Stimulated activated CD8-positive, alpha-beta memory T cell treated with anti-CD3 and anti-CD28 coated beads, Interleukin-15, amount 100 ng/mL, for 24 hours (primary cell): ENCODE measurements around the gene GRM8.

Experiments
- DNase-seq: peaks from one replicate; pipeline ENCODE4 v3.0.0-alpha.2; 2020; ENCODE audit warnings: low read depth

The GRM8 gene

DNA sequence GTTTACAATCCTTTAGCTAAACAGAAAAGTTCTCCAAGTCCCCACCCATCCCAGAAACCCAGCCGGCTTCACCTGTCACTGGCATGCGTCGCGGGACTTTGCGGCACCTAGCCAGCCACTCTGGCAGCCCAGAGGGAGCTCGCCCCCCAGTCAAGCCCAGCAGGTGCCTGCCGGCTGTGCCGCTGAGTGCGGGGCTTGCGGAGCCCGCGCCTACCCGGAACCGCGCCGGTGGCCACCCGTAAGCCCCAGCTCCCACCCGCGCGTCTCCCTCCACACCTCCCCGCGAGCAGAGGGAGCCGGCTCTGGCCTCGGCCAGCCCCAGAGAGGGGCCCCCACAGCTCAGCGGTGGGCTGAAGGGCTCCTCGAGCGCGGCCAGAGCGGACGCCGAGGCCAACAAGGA is 446.1 kb downstream of the GRM8 start:
- DNase-seq, result no peak

GRCh38 chr7:126805351-126805750 is 447.4 kb downstream of the GRM8 start:
- no peak for DNase-seq

DNA sequence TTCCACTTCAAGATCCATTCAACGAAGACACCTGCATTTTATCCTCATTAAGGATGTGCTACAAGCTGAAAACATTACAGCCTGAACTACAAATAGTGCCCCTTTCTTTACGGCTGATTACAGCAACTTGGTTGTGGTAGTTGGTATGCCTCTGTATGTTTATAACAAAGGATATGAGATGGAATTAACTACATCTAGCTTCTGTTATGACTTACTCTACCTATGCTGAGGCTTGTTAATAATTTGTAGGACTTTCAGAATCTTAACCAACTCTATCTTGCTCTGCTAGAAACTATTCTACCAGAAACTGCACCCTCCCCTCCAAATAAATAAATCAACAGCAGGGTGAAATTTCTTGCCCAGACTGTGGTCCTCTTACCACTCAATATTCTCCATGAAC is 448.1 kb downstream of the GRM8 start:
- DNase-seq, result no peak

DNA sequence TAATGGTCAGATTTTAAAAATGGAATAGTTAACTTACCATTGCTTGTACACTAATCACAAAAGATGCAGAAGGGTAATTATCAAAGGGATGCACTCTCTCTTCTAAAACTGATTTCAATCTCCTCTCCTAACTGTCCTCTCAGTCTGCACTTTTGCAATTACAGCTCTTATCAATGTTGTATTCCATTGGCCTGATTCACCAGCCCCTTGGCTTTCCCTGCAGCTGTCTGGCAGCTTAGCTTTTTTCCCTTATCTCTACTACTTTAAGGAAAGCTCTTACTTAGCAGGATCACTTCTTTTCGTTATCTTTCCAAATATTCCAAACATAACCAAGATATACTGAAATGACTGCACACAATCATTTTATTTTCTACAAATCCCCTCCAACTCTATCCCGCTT is 448.8 kb downstream of the GRM8 start:
- no peak for DNase-seq

GRCh38 chr7:126803060-126803665 is 449.6 kb downstream of the GRM8 start:
- no peak for DNase-seq

DNA sequence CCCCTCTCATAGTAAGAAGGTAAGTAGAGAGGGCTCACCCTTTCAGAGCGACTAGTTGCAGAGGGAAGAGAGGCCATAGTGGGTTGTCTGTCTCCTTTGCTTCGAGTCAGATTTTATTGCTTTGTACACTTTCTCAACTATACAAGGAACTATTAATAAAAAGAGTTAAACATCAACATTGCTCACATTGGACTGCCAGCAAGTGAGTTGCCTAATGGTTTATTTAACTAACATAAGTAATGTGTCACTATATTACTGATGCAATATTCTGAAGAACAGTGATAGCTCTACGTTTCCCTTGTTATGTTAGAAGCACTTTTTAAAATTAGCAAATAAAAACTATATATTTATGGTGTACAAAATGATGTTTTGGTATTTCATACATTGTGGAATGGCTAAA is 451.0 kb downstream of the GRM8 start:
- no peak for DNase-seq

- DNase-seq, result no peak
Observed at GRCh38 chr7:126799541-126799940, 453.2 kb downstream of the GRM8 start.

DNA sequence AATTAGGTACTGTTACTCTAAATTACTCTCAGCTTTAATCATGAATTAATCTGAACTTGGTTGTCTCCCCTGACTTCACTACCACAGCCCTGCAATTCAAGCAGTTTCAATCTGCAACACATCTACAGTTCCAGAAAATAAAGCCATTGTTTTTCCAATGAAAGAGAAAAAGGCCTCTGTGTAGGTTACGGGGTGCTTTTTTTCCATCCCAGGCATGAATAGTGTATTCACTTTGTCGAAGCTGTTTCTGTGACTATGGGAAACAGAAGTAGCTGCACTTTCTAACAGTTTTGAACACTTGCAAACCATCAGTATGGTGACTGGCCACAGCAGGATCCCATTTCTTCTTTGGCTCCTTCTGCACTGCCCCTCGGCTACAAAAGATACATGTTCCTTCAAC is 460.2 kb downstream of the GRM8 start:
- no peak for DNase-seq

- DNase-seq, result no peak
Observed at GRCh38 chr7:126791306-126791705, 461.4 kb downstream of the GRM8 start.

- no peak for DNase-seq
Observed at GRCh38 chr7:126790763-126791162, 462.0 kb downstream of the GRM8 start.

DNA sequence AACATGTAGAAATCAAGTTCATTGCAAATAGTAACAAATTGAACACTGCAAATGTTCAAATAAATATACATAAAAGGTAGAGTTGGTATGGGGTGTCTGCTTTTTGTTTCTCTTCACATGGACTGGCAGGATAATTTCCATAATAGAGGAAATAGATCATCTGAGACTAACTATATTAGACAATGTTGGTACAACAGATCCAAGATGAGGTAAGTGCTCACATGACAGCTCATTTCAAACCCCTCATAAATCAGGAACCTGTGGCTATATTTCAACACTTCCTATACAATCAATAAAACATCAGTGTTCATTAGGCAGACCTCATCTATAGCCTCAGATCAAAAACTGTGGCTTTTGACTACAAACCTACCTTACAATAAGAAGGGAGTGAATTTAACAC is 469.1 kb downstream of the GRM8 start:
- DNase-seq, result no peak

- no peak for DNase-seq
Observed at GRCh38 chr7:126780993-126781392, 471.7 kb downstream of the GRM8 start.

GRCh38 chr7:126778101-126778500 is 474.6 kb downstream of the GRM8 start:
- no peak for DNase-seq

GRCh38 chr7:126776498-126776897 is 476.2 kb downstream of the GRM8 start:
- no peak for DNase-seq

DNA sequence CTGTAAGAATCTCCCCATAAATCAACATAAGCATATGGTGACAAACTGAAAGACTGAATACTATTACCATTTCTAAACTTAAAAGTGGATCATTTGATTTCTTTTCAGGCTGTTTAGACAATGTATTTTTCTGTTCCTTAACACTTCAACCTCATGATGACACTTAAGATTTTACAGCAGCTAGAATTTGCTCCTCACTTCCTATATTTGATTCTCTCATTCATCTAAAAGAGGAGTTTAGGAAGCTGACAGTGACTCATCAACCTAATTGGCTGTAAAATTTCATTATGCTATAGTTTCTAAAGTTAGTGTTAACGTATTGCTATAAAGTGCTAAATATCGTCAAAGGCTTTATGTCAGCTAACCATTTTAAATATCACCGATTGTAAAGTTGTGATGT is 478.7 kb downstream of the GRM8 start:
- DNase-seq, result no peak

DNA sequence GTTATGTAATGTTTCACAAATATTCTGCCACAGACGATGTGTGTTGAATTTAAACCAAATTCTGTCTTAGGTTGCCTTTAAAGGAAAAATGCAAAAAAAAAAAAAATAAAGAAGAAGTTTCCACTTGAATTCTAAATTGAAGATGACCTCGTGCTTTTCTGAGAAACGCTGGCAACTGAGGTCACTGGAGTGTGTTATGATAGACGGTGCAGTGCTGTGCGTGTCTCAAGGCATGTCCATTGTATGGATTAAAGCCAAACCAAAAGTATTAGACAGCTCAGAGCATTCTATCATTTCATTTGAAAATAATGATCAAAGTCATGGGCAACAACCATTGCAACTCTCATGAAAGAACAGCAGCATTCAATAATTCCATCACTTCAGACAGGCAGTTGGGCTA is 483.9 kb downstream of the GRM8 start:
- DNase-seq, result no peak

DNA sequence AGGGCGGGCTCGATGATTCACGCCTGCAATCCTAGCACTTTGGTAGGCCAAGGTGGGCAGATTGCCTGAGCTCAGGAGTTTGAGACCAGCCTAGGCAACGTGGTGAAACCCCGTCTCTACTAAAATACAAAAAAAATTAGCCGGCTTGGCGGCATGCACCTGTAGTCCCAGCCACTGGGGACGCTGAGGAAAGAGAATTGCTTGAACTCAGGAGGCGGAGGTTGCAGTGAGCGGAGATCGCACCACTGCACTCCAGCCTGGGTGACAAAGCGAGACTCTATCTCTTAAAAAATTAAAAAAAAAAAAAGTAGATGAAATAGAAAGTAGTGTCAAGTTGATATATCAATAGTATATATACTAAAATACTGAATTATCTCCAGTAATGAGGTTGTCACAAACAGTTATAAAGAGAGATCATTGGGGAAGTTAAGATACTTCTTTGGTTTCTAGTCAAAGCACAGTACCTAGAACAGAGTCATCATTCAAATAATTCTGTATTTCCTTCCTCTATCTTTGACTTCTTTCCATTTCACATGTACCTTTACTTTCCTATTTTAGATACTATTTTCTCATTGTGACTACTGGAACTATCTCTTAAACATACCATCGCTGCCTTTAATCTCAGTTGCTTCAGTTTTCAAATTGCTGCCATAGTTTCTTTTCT is 491.7 kb downstream of the GRM8 start:
- DNase-seq, result no peak

GRCh38 chr7:126755381-126755780 is 497.4 kb downstream of the GRM8 start:
- DNase-seq, result no peak

DNA sequence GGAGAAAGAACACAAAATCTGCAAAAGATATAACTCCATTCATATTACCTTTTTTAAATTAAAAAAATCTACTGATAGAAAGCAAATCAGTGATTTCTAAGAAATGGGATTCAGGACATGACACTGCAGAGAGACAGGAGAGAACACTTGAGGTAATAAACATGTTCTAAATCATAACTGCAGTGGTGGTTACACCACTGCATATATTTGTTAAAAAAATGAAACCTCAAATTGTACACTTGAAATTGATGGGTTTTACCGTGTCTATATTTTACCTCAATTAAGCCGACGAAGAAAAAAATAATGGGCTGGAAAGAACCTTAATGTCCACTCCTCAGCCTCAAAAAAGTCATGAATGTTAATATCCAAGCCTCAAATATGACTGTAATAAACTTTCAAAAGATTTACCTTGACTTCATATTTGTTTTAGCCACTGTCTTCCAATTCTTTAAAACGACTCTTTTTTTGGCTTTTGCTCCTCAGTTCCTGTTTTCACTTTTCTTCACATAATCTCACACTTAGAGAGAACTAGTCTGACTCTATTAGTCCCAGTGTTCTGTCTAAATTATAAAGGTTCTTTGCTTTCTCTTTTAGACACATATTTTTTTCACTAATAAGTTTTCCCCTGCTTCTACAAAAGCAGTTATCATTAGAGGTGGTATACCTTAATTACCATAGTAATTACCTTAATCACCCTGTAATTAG is 502.4 kb downstream of the GRM8 start:
- no peak for DNase-seq

- DNase-seq, result no peak
Observed at GRCh38 chr7:126728967-126729366, 523.8 kb downstream of the GRM8 start.

GRCh38 chr7:126727930-126728391 is 524.8 kb downstream of the GRM8 start:
- no peak for DNase-seq

- no peak for DNase-seq
Observed at GRCh38 chr7:126723966-126724544, 528.7 kb downstream of the GRM8 start.

DNA sequence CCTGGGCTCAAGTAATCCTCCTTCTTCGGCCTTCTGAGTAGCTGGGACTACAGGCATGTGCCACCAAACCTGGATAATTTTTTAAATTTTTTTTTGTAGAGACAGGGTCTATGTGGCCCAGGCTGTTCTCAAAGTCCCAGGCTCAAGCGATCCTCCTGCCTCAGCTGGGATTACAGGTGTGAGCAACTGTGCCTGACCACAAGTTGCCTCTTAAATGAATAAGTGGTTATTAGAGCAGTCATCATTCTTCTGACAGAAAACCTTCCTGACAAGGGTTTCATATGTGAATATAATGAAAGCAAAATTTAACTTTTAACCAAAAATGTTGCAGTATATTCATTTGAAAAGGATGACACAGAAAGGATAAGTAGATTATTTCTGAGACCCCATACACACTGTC is 532.5 kb downstream of the GRM8 start:
- DNase-seq, result no peak
